ENCODE results near the gene TACR1.

GRCh38 chr2:75035444-75036353 lies 163.6 kb downstream of the TACR1 start:
- no peak for TF ChIP-seq CTCF (IDR thresholded peaks at IDR 0.05)
- no peak for TF ChIP-seq POLR2A (IDR thresholded peaks at IDR 0.05)
